CMK (cell line): ENCODE results near the gene CEP97.

ENCODE experiments used
- DNase-seq: peaks from one replicate; pipeline ENCODE4 v3.0.0-alpha.2; 2010; ENCODE audit warnings: low read depth

Gene CEP97

DNA sequence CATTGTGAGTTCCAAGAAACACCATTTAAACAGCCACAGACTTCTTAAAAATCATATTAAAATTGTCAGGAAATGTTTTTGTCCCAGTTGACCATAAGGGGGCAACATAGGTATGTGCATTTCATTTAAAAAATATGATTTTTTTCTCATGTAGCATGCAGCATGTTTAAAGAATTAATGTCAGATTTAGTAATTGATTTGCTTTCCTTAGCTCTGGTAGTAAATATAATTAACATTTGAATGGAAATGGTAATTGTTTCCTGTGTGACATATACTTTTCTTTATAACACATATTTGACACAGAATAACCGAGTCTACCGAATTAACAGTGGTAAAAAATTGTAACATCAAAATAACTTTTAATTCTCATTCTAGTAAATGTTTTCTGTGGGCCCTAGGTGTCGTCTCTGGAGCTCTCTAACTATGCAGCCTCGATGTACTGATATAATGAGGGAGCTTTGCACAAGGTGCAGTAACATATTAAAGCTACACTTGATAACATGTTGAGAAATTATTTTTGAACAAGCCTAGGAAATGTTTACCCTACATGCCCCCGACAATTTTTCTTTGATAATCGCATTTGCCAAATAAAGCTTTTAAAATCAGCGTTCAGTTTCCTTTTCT is 89.5 kb downstream of the CEP97 start:
- no peak for DNase-seq

DNA sequence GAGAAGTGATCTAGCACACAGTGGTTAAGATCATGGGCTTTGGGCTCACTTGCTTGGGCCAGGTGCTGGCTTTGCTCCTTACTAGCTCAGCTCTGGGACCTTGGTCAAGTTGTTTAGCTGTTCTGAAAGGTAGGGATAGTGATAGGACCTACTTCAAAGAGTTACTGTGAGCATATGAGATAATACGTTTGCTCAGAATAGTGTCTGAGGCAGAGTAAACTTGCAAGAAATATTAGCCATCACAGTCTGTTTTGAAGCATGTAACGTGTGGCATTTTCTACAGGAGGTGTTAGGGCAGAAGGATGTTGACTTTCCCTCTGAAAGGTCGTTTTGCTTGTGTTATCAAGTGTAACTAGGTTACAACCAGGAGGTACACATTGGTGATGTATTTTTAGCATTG is 90.4 kb downstream of the CEP97 start:
- no peak for DNase-seq

- DNase-seq: no peak
Measured at GRCh38 chr3:101816215-101817149, 92.1 kb downstream of the CEP97 start.

- DNase-seq: no peak
Measured at GRCh38 chr3:101817992-101818391, 93.6 kb downstream of the CEP97 start.

DNA sequence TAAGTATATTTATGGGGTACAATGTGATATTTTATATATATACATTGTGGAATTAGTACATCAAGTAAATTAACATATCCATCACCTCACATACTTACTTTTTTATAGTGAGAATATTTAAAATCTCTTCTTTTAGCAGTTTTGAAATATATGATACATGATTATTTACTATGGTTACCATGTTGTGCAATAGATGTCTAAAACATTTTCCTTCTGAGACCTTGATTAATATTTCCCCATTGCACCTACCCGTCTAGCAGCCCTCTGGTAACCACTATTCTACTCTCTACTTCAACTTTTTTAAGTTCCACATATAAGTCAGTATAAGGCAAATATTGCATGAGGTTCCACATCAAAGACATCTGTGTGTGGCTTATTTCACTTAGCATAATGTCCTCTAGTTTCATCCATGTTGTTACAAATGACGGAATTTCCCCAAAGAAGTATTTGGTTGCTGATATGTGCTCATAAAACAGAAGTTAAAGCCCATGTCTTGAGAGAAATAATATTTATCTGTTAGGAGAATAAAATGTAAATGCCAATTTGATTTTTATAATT is 95.3 kb downstream of the CEP97 start:
- DNase-seq: no peak
